ENCODE measurements around the gene OR5K1. TPM values are rescaled to one million over a fixed set of nuclear protein-coding genes. Genes with fewer than 3 reads are reported as not detected.

Gene OR5K1
- total RNA-seq, 4 donors from 2014 or later: not detected

DNA sequence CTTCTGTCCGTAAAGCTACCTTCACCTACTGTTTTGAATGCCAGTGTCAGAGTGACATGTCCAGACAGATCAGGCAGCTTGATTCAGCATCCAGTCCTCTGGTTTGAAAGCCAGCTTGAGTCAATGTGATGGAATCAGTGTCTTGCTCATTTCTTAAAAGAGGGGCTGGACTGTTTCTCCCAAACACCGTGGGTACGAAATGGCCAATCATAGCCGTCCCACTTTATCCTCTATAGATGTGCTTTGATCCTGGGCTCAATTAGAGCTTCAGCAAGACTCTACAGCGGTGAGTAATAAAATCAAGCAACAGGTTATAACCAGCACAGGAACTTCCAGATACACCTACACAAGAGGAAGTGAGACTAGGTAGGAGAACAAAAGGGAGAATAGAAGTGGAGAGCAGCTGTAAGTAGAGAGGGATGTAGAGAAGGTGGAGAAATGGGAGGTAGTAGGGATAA is 17.0 kb upstream of the OR5K1 start:
- H3K36me3 ChIP-seq: no peaks in the 10 kb centered on the region
- WGBS, 2 donors: 25 to 47% methylated on average over 4 to 5 of the region's 5 CpGs
- no peak for DNase-seq
- H3K27ac ChIP-seq: peak overlapping the region in 3 of 4 donors; percentile 44 to 80 (median 77)
- intact Hi-C loops (cut with DNase I): no loop called here
- no peak for TF ChIP-seq POLR2A (IDR thresholded peaks at IDR 0.05)
- TF ChIP-seq CTCF (IDR thresholded peaks at IDR 0.05): no peak
- H3K9me3 ChIP-seq: no peaks in the 10 kb centered on the region
- H3K27me3 ChIP-seq: no peaks in the 10 kb centered on the region
- H3K4me3 ChIP-seq: no peak overlapping the region
- peaks cover 0 to 31% (median 0%) of the 10 kb centered on the region in 3 donors for H3K4me1 ChIP-seq

- intact Hi-C loops (cut with DNase I): no loop called here
- Histone ChIP-seq H3K36me3 (no peaks in the 10 kb centered on the region), H3K27ac (peak overlapping the region in 1 of 4 donors; percentile 33), H3K27me3 (no peaks in the 10 kb centered on the region), H3K4me1 (peaks cover 0 to 31% (median 0%) of the 10 kb centered on the region in 3 donors), H3K4me3 (no peak overlapping the region), H3K9me3 (no peaks in the 10 kb centered on the region)
- TF ChIP-seq CTCF (IDR thresholded peaks at IDR 0.05) (no peak), POLR2A (IDR thresholded peaks at IDR 0.05) (no peak)
- 75 to 85% methylated on average over 7 of the region's 7 CpGs for WGBS, 2 donors
- DNase-seq: no peak
Measured at GRCh38 chr3:98449606-98450193, 13.3 kb upstream of the OR5K1 start.

- H3K4me1 ChIP-seq: peaks cover 0 to 26% (median 0%) of the 10 kb centered on the region in 3 donors
- WGBS, 2 donors: 76 to 92% methylated on average over 4 of the region's 4 CpGs
- H3K4me3 ChIP-seq: no peak overlapping the region
- DNase-seq: no peak
- no peaks in the 10 kb centered on the region for H3K27me3 ChIP-seq
- H3K27ac ChIP-seq: no peak overlapping the region
- no peaks in the 10 kb centered on the region for H3K36me3 ChIP-seq
- TF ChIP-seq CTCF (IDR thresholded peaks at IDR 0.05) (no peak), POLR2A (IDR thresholded peaks at IDR 0.05) (no peak)
- no peaks in the 10 kb centered on the region for H3K9me3 ChIP-seq
- intact Hi-C loops (cut with DNase I): no loop called here
Measured at GRCh38 chr3:98450372-98450771, 12.6 kb upstream of the OR5K1 start.

GRCh38 chr3:98453827-98454226 is 9.2 kb upstream of the OR5K1 start:
- H3K27me3 ChIP-seq: no peaks in the 10 kb centered on the region
- TF ChIP-seq CTCF (IDR thresholded peaks at IDR 0.05) (no peak), POLR2A (IDR thresholded peaks at IDR 0.05) (no peak)
- H3K36me3 ChIP-seq: no peaks in the 10 kb centered on the region
- no peak for DNase-seq
- peaks cover 0 to 9% (median 0%) of the 10 kb centered on the region in 3 donors for H3K4me1 ChIP-seq
- no peak overlapping the region for H3K27ac ChIP-seq
- intact Hi-C loops (cut with DNase I): no loop called here
- no peaks in the 10 kb centered on the region for H3K9me3 ChIP-seq
- no peak overlapping the region for H3K4me3 ChIP-seq

DNA sequence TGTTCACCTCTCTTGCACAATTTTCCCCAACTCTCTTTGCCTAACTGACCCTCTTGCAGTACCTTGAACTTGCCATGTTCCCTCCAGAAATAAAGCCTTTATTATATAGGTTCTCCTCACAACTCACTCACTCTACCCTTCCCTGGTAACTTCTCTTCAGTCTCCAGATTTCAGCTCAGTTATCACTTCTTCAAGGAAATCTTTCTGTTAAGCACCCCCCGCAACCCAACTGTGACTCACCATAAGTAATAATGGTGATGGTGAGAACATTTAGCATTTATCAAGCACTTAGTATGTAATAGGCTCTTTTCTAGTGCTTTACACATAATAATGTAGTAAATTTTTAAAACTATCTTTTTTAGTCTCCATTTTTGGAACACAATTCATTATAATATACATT is 8.1 kb upstream of the OR5K1 start:
- WGBS, 2 donors: 67 to 77% methylated on average over 1 of the region's 1 CpG
- no peaks in the 10 kb centered on the region for H3K27me3 ChIP-seq

More for the DNA sequence above, 8.1 kb upstream of the OR5K1 start:
- H3K9me3 ChIP-seq: no peaks in the 10 kb centered on the region
- no peak for DNase-seq
- H3K4me1 ChIP-seq: peaks cover 0 to 1% (median 0%) of the 10 kb centered on the region in 3 donors
- intact Hi-C loops (cut with DNase I): no loop called here
- no peak overlapping the region for H3K27ac ChIP-seq
- no peaks in the 10 kb centered on the region for H3K36me3 ChIP-seq
- TF ChIP-seq CTCF (IDR thresholded peaks at IDR 0.05): no peak
- no peak for TF ChIP-seq POLR2A (IDR thresholded peaks at IDR 0.05)
- H3K4me3 ChIP-seq: no peak overlapping the region
